HepG2 (cell line): ENCODE results near the gene EMILIN3. TPM values are rescaled to one million over a fixed set of nuclear protein-coding genes. Genes with fewer than 3 reads are reported as not detected.

Experiments used
- AGO2 ChIP-seq: fragments of 200-400 bp; formaldehyde crosslinking; optimal IDR thresholded peaks from 2 replicates; pipeline ENCODE3; 2017; ENCODE audit warnings: mild to moderate bottlenecking, low read depth, low read length, moderate library complexity
- DMAP1 ChIP-seq: IDR thresholded peaks from 2 replicates; pipeline ENCODE4 v1.6.1; 2016
- FOXC1 ChIP-seq: sonication (generic); formaldehyde crosslinking; IDR thresholded peaks from 2 replicates; pipeline ENCODE4 v1.8.0; 2022; ENCODE audit warnings: mild to moderate bottlenecking, missing genetic modification reagents, borderline replicate concordance
- HHEX ChIP-seq: IDR thresholded peaks from 2 replicates; pipeline ENCODE4 v1.6.1; 2016; ENCODE audit warnings: control low read depth
- HNRNPL ChIP-seq: fragments of 200-400 bp; formaldehyde crosslinking; IDR thresholded peaks from 2 replicates; pipeline ENCODE4 v1.6.1; 2017; ENCODE audit warnings: mild to moderate bottlenecking, low read depth, low read length
- KLF12 ChIP-seq: sonication (generic); formaldehyde crosslinking; IDR thresholded peaks from 2 replicates; pipeline ENCODE4 v1.4.0; 2020; ENCODE audit warnings: missing genetic modification reagents, borderline replicate concordance
- MTF1 ChIP-seq: sonication (generic); formaldehyde crosslinking; IDR thresholded peaks from 2 replicates; pipeline ENCODE4 v1.5.0; 2020; ENCODE audit warnings: missing genetic modification reagents
- NR3C1 ChIP-seq: sonication (generic); formaldehyde crosslinking; IDR thresholded peaks from 2 replicates; pipeline ENCODE4 v1.4.0; 2020; ENCODE audit warnings: missing genetic modification reagents
- ZMYM4 ChIP-seq: sonication (generic); formaldehyde crosslinking; IDR thresholded peaks from 2 replicates; pipeline ENCODE4 v1.8.1; 2023; ENCODE audit warnings: mild to moderate bottlenecking, missing genetic modification reagents
- ZNF3 ChIP-seq: IDR thresholded peaks from 2 replicates; pipeline ENCODE4 v1.7.0; 2017; ENCODE audit warnings: inconsistent platforms
- ZNF577 ChIP-seq: sonication (generic); formaldehyde crosslinking; IDR thresholded peaks from 2 replicates; pipeline ENCODE4 v1.4.0; 2020; ENCODE audit warnings: mild to moderate bottlenecking, low read depth, missing genetic modification reagents, borderline replicate concordance
- polyA plus RNA-seq, 8 experiments: library from polyadenylated mRNA; depleted of rRNA in 3 of 8; stranded (reverse) in 7 of 8; unstranded in 1 of 8; fragments of >200 nt; fragmentation: Illumina TruSeq in 4 of 8; extraction: Trizol in 4 of 8; gene quantifications; 2 replicates each; pipeline versions ENCODE4 v1.2.1 to v1.2.3, GENCODE V29; 2011 to 2016; ENCODE audit warnings: low read depth in 4 of 8, missing spikeins in 1 of 8, mixed read lengths in 1 of 8; ENCODE audit not compliant: insufficient read depth in 1 of 8
- total RNA-seq, 5 experiments: library from RNA; depleted of rRNA; stranded (reverse); fragments of >200 nt; fragmentation: Illumina TruSeq; extraction: Trizol; gene quantifications; 2 replicates each; pipeline ENCODE4 v1.2.3, GENCODE V29; 2016; ENCODE audit warnings: low read depth in 1 of 5
- TF ChIP-seq, protein P1 (sequence below): sonication (generic); formaldehyde crosslinking; IDR thresholded peaks from 2 replicates; pipeline ENCODE4 v1.9.0; 2021; ENCODE audit warnings: missing genetic modification reagents, mild to moderate bottlenecking, borderline replicate concordance
- TF ChIP-seq, protein P2 (sequence below): sonication (generic); formaldehyde crosslinking; conservative IDR thresholded peaks from 2 replicates; pipeline ENCODE4 v1.8.0; 2022; ENCODE audit warnings: missing genetic modification reagents
- TF ChIP-seq, protein P3 (sequence below): fragments of 450-650 bp; IDR thresholded peaks from 2 replicates; pipeline ENCODE4 v1.6.1; 2017
- TF ChIP-seq, protein P4 (sequence below): sonication (generic); formaldehyde crosslinking; IDR thresholded peaks from 2 replicates; pipeline ENCODE4 v1.9.0; 2021; ENCODE audit warnings: mild to moderate bottlenecking, missing genetic modification reagents
- TF ChIP-seq, protein P5 (sequence below): IDR thresholded peaks from 2 replicates; pipeline ENCODE4 v1.6.1; 2012; ENCODE audit warnings: low read depth, low read length, improper control_type of control experiment

EMILIN3 gene
- total and polyA plus RNA-seq, 2 of the 13 experiments (the other 11 are each of a cell fraction or from before 2014, with no cell fraction given) = 0.25 to 0.29 TPM

DNA sequence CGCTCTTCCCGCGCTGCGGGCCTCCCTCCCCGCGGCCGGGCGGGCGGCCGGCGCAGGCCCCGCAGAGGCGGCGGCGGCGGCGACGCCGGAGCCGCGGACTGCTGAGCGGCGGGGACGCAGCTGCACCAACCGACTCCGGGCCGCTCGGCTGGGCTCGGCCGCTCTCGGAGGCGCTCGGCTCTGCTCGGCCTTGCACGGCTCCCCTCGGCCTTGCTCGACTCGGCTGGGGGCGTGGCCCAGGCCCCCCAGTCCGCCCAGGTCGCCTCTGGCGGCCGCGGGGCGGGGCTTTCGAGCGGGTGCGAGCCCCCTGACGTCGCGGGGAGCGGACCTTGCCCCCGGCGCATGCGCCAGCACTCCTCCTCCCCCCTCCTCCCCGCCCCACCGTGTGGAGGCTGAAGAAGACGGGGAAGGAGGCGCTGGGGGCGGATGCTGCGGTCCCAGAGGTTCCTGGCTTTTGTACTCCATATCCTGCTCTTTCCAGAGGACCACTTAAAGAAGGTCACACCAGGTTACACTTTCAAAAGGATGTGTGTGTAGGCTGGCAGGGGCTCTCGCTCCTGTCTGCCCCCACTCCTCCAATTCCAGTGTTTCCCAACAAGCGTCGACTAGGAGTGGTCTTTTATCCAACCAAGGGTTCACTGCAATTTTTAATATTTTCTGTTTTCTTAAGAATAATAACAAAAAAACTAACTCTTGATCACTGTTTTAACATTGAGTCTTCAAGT is 48.9 kb downstream of the EMILIN3 start, which contains the start of gene ZHX3 (continued):
- TF ChIP-seq, protein P1, sequence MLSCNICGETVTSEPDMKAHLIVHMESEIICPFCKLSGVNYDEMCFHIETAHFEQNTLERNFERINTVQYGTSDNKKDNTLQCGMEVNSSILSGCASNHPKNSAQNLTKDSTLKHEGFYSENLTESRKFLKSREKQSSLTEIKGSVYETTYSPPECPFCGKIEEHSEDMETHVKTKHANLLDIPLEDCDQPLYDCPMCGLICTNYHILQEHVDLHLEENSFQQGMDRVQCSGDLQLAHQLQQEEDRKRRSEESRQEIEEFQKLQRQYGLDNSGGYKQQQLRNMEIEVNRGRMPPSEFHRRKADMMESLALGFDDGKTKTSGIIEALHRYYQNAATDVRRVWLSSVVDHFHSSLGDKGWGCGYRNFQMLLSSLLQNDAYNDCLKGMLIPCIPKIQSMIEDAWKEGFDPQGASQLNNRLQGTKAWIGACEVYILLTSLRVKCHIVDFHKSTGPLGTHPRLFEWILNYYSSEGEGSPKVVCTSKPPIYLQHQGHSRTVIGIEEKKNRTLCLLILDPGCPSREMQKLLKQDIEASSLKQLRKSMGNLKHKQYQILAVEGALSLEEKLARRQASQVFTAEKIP (CRISPR knock-in tag) = no peak
- TF ChIP-seq ZMYM4 (CRISPR knock-in tag) (peak; percentile 52; the same call in 1 of the 2 replicates), FOXC1 (0 out of 2 replicates have a peak, but pooled peaks have one; percentile 46), DMAP1 (peak; percentile 39; the same call in 1 of the 2 replicates), ZNF577 (CRISPR knock-in tag) (no peak), ZNF3 (CRISPR knock-in tag) (no peak), HNRNPL (no peak), KLF12 (CRISPR knock-in tag) (peak; percentile 55; the same call in 1 of the 2 replicates), NR3C1 (CRISPR knock-in tag) (0 out of 2 replicates have a peak, but pooled peaks have one; percentile 10), AGO2 (no peak), HHEX (CRISPR knock-in tag) (no peak), MTF1 (CRISPR knock-in tag) (peak; percentile 29; the same call in 1 of the 2 replicates)
- TF ChIP-seq, protein P2, sequence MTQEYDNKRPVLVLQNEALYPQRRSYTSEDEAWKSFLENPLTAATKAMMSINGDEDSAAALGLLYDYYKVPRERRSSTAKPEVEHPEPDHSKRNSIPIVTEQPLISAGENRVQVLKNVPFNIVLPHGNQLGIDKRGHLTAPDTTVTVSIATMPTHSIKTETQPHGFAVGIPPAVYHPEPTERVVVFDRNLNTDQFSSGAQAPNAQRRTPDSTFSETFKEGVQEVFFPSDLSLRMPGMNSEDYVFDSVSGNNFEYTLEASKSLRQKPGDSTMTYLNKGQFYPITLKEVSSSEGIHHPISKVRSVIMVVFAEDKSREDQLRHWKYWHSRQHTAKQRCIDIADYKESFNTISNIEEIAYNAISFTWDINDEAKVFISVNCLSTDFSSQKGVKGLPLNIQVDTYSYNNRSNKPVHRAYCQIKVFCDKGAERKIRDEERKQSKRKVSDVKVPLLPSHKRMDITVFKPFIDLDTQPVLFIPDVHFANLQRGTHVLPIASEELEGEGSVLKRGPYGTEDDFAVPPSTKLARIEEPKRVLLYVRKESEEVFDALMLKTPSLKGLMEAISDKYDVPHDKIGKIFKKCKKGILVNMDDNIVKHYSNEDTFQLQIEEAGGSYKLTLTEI (CRISPR knock-in tag) = no peak
- TF ChIP-seq, protein P3, sequence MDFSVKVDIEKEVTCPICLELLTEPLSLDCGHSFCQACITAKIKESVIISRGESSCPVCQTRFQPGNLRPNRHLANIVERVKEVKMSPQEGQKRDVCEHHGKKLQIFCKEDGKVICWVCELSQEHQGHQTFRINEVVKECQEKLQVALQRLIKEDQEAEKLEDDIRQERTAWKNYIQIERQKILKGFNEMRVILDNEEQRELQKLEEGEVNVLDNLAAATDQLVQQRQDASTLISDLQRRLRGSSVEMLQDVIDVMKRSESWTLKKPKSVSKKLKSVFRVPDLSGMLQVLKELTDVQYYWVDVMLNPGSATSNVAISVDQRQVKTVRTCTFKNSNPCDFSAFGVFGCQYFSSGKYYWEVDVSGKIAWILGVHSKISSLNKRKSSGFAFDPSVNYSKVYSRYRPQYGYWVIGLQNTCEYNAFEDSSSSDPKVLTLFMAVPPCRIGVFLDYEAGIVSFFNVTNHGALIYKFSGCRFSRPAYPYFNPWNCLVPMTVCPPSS = no peak
- TF ChIP-seq, protein P4, sequence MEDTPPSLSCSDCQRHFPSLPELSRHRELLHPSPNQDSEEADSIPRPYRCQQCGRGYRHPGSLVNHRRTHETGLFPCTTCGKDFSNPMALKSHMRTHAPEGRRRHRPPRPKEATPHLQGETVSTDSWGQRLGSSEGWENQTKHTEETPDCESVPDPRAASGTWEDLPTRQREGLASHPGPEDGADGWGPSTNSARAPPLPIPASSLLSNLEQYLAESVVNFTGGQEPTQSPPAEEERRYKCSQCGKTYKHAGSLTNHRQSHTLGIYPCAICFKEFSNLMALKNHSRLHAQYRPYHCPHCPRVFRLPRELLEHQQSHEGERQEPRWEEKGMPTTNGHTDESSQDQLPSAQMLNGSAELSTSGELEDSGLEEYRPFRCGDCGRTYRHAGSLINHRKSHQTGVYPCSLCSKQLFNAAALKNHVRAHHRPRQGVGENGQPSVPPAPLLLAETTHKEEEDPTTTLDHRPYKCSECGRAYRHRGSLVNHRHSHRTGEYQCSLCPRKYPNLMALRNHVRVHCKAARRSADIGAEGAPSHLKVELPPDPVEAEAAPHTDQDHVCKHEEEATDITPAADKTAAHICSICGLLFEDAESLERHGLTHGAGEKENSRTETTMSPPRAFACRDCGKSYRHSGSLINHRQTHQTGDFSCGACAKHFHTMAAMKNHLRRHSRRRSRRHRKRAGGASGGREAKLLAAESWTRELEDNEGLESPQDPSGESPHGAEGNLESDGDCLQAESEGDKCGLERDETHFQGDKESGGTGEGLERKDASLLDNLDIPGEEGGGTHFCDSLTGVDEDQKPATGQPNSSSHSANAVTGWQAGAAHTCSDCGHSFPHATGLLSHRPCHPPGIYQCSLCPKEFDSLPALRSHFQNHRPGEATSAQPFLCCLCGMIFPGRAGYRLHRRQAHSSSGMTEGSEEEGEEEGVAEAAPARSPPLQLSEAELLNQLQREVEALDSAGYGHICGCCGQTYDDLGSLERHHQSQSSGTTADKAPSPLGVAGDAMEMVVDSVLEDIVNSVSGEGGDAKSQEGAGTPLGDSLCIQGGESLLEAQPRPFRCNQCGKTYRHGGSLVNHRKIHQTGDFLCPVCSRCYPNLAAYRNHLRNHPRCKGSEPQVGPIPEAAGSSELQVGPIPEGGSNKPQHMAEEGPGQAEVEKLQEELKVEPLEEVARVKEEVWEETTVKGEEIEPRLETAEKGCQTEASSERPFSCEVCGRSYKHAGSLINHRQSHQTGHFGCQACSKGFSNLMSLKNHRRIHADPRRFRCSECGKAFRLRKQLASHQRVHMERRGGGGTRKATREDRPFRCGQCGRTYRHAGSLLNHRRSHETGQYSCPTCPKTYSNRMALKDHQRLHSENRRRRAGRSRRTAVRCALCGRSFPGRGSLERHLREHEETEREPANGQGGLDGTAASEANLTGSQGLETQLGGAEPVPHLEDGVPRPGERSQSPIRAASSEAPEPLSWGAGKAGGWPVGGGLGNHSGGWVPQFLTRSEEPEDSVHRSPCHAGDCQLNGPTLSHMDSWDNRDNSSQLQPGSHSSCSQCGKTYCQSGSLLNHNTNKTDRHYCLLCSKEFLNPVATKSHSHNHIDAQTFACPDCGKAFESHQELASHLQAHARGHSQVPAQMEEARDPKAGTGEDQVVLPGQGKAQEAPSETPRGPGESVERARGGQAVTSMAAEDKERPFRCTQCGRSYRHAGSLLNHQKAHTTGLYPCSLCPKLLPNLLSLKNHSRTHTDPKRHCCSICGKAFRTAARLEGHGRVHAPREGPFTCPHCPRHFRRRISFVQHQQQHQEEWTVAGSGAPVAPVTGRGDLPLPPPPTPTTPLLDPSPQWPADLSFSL = no peak
- TF ChIP-seq, protein P5, sequence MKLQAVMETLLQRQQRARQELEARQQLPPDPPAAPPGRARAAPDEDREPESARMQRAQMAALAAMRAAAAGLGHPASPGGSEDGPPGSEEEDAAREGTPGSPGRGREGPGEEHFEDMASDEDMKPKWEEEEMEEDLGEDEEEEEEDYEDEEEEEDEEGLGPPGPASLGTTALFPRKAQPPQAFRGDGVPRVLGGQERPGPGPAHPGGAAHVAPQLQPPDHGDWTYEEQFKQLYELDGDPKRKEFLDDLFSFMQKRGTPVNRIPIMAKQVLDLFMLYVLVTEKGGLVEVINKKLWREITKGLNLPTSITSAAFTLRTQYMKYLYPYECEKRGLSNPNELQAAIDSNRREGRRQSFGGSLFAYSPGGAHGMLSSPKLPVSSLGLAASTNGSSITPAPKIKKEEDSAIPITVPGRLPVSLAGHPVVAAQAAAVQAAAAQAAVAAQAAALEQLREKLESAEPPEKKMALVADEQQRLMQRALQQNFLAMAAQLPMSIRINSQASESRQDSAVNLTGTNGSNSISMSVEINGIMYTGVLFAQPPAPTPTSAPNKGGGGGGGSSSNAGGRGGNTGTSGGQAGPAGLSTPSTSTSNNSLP = no peak
